LNCAP (cell line): Measurements from ENCODE around the gene FBXL19.

Source experiments
- TF ChIP-seq, protein P1 (sequence below): fragments of 450-650 bp; IDR thresholded peaks from 2 replicates; pipeline ENCODE4 v1.5.1; 2017; ENCODE audit warnings: mild to moderate bottlenecking

The FBXL19 gene

DNA sequence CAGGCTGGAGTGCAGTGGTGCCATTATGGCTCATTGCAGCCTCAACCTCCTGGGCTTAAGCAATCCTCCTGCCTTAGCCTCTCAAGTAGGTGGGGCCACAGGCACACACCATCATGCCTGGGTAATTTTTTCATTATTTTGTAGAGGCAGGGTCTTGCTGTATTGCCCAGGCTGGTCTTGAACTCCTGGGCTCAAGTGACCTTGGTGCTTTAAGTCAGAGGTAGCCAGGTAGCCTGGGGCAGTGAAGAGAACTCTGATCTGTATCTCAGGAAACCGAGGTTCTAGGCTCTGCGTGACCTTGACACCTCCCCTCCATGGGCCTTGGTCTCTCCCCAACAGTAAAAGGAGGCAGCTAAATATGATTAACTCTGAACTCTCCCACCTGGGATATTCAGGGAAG lies 23.6 kb upstream of the FBXL19 start:
- TF ChIP-seq, protein P1, sequence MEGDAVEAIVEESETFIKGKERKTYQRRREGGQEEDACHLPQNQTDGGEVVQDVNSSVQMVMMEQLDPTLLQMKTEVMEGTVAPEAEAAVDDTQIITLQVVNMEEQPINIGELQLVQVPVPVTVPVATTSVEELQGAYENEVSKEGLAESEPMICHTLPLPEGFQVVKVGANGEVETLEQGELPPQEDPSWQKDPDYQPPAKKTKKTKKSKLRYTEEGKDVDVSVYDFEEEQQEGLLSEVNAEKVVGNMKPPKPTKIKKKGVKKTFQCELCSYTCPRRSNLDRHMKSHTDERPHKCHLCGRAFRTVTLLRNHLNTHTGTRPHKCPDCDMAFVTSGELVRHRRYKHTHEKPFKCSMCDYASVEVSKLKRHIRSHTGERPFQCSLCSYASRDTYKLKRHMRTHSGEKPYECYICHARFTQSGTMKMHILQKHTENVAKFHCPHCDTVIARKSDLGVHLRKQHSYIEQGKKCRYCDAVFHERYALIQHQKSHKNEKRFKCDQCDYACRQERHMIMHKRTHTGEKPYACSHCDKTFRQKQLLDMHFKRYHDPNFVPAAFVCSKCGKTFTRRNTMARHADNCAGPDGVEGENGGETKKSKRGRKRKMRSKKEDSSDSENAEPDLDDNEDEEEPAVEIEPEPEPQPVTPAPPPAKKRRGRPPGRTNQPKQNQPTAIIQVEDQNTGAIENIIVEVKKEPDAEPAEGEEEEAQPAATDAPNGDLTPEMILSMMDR, result no peak

DNA sequence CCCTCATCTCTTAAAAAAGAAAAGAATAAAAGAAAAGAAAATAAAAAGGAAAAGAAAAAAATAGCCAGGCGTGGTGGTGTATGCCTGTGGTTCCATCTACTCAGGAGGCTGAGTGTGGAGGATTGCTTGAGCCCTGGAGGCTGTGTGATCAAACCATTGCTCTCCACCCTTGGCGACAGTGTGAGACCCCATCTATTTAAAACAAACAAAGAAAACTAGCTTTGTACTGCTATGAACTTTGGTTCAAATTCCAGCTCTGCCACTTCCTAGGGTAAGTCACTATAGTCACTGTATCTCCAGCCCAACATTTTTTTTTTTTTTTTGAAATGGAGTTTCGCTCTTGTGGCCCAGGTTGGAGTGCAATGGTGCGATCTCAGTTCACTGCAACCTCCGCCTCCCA lies 22.8 kb upstream of the FBXL19 start:
- TF ChIP-seq, protein P1, result no peak

DNA sequence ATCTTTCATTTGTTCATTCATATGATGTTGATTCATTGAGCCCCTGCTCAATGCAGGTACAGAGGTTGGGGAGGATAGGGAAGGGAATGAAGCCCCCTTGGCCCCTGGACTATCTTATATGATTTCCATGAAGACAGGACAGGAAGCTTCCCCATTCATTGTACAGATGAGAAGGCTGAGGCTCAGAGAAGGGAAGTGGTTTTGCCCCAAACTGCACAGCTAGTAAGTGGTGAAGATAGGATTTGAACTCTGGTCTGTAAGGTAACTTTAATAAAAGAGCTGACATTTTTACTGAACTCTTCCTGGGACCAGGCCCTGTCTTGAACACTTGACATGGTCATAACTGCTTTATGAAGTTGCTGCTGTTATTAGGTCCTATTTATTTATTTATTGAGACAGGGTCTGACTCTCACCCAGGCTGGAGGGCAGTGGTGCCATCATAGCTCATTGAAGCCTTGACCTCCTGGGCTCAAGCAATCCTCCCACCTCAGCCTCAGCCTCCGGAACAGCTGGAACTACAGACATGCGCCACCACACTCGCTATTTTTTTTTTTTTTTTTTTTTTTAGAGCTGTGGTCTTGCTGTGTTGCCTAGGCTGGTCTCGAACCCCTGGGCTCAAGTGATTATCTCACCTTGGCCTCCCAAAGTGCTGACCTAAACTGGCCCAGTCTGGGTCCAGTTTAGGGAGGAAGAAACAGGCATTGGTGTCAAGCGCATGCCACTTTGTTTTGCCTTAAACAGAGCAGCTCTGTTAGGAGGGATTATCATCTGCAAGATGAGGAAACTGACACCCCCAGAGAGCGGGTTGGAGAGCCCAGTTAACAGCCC lies 22.0 kb upstream of the FBXL19 start:
- TF ChIP-seq, protein P1, result no peak

DNA sequence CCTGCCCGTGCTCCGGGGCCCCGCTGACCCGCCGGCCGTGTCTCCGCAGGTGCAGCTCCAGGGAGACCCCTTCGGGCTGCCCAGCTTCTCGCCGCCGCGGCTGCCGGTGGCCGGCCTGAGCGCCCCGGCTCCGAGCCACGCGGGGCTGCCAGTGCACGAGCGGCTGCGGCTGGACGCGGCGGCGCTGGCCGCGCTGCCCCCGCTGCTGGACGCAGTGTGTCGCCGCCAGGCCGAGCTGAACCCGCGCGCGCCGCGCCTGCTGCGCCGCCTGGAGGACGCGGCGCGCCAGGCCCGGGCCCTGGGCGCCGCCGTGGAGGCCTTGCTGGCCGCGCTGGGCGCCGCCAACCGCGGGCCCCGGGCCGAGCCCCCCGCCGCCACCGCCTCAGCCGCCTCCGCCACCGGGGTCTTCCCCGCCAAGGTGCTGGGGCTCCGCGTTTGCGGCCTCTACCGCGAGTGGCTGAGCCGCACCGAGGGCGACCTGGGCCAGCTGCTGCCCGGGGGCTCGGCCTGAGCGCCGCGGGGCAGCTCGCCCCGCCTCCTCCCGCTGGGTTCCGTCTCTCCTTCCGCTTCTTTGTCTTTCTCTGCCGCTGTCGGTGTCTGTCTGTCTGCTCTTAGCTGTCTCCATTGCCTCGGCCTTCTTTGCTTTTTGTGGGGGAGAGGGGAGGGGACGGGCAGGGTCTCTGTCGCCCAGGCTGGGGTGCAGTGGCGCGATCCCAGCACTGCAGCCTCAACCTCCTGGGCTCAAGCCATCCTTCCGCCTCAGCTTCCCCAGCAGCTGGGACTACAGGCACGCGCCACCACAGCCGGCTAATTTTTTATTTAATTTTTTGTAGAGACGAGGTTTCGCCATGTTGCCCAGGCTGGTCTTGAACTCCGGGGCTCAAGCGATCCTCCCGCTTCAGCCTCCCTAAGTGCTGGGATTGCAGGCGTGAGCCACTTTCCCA lies 21.1 kb upstream of the FBXL19 start:
- TF ChIP-seq, protein P1, result peak; percentile 75

DNA sequence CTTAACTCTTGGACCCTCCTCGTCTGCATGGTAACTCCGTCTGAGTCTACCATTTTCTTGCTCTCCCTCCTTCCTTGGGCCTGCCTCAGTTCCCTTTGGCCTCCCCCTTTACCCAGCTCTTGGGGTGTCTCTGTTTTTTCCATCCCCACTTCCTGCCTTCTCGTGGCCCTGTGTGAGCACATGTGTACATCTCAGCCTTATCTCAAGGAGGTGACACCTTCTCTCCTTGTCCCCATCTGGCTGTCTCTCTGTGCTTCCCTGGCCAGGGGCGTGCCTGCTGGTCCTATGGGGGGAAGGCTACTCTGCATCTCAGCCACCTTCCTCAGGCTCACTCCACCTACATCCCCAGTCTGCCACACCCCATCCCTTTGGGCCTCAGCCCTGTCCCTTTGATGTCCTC lies 20.4 kb upstream of the FBXL19 start:
- TF ChIP-seq, protein P1, result no peak

DNA sequence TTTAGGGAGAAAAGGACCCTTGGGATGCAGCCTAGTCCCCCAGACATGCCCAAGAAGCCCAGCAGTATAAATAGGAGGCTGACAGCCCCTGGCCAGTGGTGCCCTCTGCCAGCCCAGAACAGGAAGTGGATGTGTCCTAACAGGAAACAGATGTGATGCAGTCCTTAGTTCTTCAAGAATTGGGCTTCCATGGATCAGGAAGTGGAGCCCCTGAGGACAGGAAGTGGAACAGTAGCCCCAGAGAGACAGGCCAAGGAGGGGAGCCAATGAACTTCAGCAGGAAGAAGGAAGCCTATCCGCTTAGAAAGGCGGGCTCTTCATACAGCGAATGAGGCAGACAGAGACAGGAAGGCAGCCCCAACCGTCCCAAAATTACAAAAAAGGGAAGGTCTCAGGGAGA lies 19.8 kb upstream of the FBXL19 start:
- TF ChIP-seq, protein P1, result no peak

DNA sequence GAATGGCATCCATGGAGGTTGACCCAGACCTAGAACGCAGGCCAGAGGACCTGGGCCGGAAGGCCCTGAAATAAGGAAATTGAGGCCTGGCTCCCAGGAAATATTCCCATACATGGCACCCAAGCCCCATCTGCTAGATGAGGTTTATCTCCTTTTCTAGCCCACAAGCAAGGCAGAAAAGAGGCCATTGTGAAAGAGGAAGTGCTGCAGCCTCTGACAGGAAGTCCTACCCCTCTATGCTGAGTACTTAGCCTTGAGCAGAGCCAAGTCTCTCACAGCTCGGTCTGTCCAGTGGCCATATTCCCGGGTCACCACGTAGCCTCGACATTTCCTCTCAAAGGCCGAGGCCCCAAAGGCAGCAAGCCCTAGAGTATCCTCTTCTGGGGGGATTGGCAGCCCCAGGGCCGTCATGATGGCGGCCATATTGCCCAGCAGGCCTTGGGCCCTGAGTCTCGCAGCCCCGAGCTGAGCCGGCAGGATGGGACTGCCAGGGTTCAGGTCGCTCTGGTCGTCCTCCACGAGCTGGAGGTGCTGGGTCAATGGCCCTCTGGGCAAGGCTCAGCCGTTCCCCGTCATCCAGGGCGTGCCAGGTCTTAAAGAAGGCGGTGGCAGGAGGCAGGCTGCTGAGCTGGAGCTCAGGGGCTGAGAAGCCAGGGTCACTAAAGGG lies 19.1 kb upstream of the FBXL19 start:
- TF ChIP-seq, protein P1, result no peak
